ENCODE data around the gene CD244.
A peak's percentile ranks its signal among the peaks of the same experiment; 100 is the strongest.
"Not testable (repeated sequence)": the region's sequence is repeated elsewhere in the genome, so short reads cannot be mapped to it uniquely, and the experiment has no call there.

Gene CD244

DNA sequence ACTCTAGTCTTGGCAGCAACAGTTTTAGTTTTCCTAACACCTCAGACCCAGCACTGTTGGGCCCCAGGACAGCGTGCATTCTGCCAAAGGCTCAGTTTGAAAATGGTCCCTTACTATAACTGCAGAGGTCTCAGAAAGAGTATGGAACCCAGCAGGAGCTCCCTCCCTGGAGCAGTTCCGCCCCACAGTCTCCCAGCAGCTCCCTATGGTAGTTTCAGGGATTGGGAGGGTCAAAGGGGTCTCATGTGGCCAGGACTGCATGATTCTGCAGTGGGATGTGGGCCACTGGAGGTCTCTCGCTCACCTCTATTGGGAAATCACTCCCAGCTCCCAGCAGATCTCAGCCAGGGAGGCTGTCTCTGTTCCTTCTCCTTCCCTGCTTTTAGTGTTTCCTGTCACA is 54.4 kb downstream of the CD244 start:
- DNase-seq: no peak

GRCh38 chr1:160807738-160808137 is 54.9 kb downstream of the CD244 start:
- DNase-seq: no peak

GRCh38 chr1:160807247-160807646 is 55.4 kb downstream of the CD244 start:
- DNase-seq: no peak

GRCh38 chr1:160806784-160807183 is 55.9 kb downstream of the CD244 start:
- DNase-seq: no peak

GRCh38 chr1:160806109-160806665 is 56.5 kb downstream of the CD244 start:
- no peak for DNase-seq

DNA sequence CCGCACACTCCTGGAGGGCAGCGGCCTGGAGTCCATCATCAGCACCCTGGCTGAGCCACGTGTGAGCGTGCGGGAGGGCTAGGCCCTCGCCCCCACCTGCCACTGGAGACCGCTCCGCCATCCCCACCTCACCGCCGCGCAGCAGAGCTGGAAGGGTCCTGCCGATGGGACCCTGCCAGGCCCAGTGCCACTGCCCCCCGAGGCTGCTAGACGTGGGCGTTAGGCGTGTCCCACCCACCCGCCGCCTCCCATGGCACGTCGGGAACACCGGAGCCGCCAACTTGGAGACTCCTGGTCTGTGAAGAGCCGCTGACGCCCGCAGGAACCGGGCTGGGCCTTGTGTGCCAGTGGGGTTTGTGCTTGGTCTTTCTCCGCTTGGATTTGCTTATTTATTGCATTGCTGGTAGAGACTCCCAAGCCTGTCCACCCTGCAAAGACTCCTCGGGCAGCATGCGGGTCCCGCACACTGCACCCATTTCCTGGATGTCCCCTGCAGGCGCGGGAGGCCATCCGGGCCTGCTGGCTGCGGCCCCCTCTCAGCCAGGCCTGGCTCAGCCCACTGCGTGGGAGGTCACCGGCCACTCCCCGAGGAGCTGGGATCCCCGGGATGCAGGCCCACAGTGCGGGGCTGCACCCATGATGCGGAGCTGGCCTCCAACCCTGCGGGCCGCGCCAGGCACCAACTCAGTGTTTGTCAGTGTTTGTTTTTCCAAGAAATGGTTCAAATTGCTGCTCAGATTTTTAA is 60.7 kb downstream of the CD244 start:
- DNase-seq: no peak

- no peak for DNase-seq
Observed at GRCh38 chr1:160800645-160801408, 61.9 kb downstream of the CD244 start.

- peak in 1 of 2 experiments; percentile 41 for DNase-seq
Observed at GRCh38 chr1:160800142-160800541, 62.5 kb downstream of the CD244 start.

- DNase-seq: no peak
Observed at GRCh38 chr1:160799641-160800040, 63.0 kb downstream of the CD244 start.

- no peak for DNase-seq
Observed at GRCh38 chr1:160798439-160798838, 64.2 kb downstream of the CD244 start.

DNA sequence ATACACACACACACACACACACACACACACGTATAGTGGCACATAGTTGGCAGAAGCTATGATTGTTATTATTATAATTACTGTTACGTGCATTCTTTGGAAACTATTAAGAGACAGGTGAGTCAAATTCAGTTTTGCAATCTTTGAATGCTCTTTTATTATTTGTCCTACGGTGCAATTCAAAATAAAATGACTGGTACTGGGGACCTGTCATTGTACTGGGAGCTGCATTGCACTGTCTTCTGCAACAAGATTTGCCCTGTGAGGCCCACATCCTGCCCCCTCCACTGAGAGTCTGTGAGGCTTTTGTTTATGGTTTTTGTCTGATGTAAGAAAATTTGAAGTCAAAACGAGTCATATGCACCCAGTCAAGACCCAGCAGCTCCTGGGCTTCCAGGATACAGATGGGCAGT is 64.8 kb downstream of the CD244 start:
- peak; percentile 22 to 50 for DNase-seq

GRCh38 chr1:160797271-160797709 is 65.4 kb downstream of the CD244 start:
- DNase-seq: no peak

DNA sequence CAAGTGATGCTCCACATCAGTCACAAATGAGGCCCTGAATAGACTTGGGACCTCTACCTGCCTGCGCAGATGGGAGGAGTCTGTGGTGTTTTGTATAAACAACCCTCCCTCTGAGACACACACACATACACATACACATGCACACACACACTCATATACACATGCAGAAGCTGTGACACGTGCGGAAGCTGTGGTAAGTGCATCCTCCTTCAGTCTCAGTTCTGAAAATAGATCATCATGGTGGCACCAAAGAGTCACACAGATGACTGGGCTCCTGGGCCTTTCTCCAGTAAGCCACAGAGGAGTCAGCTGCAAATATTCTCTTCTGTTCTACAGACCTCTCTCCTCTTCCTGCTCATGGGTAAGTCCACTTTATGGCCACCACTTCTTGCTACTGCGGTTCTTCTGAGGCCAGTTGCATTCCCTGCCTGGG is 66.7 kb downstream of the CD244 start, which contains the start of gene LY9:
TSS of gene LY9 (plus strand) at position 224 of the 433 bp plus-strand sequence. CDS start at position 238, 14 bp downstream.
- DNase-seq: peak; percentile 49 to 85

- no peak for DNase-seq
Observed at GRCh38 chr1:160794376-160794775, 68.3 kb downstream of the CD244 start.

GRCh38 chr1:160789702-160790611 is 72.7 kb downstream of the CD244 start:
- no peak for DNase-seq

DNA sequence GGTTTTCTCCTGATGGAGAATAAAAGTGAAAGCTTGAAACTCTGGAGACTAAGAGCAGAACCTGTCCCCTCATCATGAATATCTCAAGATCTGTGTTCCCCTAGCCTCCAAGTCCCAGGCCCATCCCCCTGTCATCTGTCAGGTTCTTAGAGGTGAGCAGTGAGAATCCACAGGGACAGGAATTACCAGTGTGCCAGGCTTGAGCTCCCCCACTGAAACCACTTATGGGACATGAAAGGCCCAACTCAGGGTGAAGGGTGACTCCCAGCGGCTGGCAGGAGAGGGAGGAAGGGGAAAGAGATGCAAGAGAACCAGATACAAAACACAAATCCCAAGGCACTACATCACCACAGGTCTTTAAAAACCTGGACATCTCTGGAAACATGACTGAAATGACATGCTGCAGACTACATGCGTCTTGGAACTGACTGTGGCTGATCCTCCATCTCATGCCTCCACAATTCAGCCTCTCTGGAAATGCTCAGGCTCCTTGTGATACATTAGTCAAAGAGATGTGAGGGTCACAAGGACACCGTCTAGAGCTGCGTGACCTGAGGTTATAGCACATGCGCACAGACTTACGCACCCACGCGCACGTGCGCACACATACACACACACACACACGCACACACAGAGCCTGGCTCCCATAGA is 73.5 kb downstream of the CD244 start:
- no peak for DNase-seq

GRCh38 chr1:160782988-160783765 is 79.5 kb downstream of the CD244 start:
- not testable (repeated sequence) for DNase-seq

GRCh38 chr1:160781914-160782689 is 80.6 kb downstream of the CD244 start:
- DNase-seq: no peak

DNA sequence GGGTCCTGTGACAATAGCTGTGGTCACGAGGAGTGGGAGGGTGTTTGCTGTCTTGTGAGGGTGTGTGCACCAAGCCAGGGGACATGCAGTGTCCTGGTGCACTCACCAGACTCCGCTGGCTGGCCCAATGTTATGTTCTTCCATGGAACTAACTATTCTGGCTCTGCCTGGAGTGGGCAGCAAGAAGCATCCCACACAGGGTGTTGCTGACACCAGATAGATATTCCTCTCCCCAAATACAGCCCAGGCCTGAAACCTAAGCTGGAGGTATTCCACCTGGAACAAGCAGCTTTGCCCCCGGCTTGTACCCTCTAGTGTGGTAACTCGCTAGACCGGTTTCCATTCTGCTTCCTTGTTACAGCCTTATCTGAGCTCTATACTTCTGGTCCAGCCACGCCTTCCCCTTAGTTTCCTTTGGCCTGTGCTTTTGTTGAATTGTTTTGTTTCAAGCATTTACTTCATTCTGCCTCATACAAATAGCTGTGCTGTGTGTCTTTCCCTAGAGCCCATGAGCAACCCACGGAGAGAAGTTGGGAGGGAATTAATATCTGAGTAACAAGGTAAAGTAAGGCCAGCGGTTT is 81.4 kb downstream of the CD244 start:
- no peak for DNase-seq

- no peak for DNase-seq
Observed at GRCh38 chr1:160780398-160780755, 82.3 kb downstream of the CD244 start.
